B cell (primary cell): ENCODE data around the gene IPO5. TPM values are rescaled to one million over a fixed set of nuclear protein-coding genes. Genes with fewer than 3 reads are reported as not detected.

Experiments used
- ATAC-seq: fragments of 200-7000 bp; cut with Tn5 transposase; one replicate; pipeline ENCODE4 v1.10.0; 2021; ENCODE audit warnings: low read depth, mild to moderate bottlenecking, moderate number of reproducible peaks, moderate library complexity
- CTCF ChIA-PET: fragments of 350-600 bp; sonication (Branson Sonifier 250); formaldehyde crosslinking; loops from one replicate; lab custom pipeline; 2021; ENCODE audit warnings: antibody characterized with exemption, inconsistent platforms; lab: Charles Lee
- POLR2A ChIA-PET: fragments of 350-600 bp; sonication (Branson Sonifier 250); formaldehyde crosslinking; loops from one replicate; lab custom pipeline; 2021; ENCODE audit warnings: antibody characterized with exemption; lab: Charles Lee
- DNase-seq: peaks from one replicate; pipeline ENCODE4 v3.0.0; 2013
- H2AFZ ChIP-seq: 2 replicates; pipeline ENCODE4 v1.6.1; 2012; ENCODE audit warnings: mild to moderate bottlenecking, low read depth, low read length; ENCODE audit not compliant: insufficient read depth, poor library complexity, severe bottlenecking
- H3K27ac ChIP-seq, 2 donors: 1 replicate in 1 of 2; 2 replicates in 1 of 2; pipeline ENCODE4 v1.5.1; 2012 to 2013; ENCODE audit warnings: low read length in 2 of 2, mild to moderate bottlenecking in 2 of 2, moderate library complexity in 1 of 2
- H3K27me3 ChIP-seq, 4 experiments: fragments of 200-600 bp in 1 of 4; sonication (generic) in 1 of 4; replicated peaks in 1 of 4; 1 replicate in 2 of 4; 2 replicates in 2 of 4; pipeline versions ENCODE4 v1.6.1 to v1.7.0; 2013 to 2016; ENCODE audit warnings: low read length in 3 of 4, mild to moderate bottlenecking in 2 of 4, mixed read lengths in 1 of 4, moderate library complexity in 1 of 4; ENCODE audit not compliant: insufficient read depth in 4 of 4, control insufficient read depth in 3 of 4; ENCODE audit errors: control extremely low read depth in 1 of 4
- H3K36me3 ChIP-seq, 2 experiments: replicated peaks in 1 of 2; 1 replicate in 1 of 2; 2 replicates in 1 of 2; pipeline versions ENCODE4 v1.6.1 to v1.7.1; 2013; ENCODE audit warnings: low read length in 1 of 2; ENCODE audit not compliant: insufficient read depth in 2 of 2, control insufficient read depth in 1 of 2; ENCODE audit errors: control extremely low read depth in 1 of 2, extremely low read depth in 1 of 2
- H3K4me1 ChIP-seq, 2 donors: fragments of 200-600 bp in 1 of 2; sonication (generic) in 1 of 2; 1 replicate in 1 of 2; 2 replicates in 1 of 2; pipeline versions ENCODE4 v1.5.1 to v1.6.1; 2013 to 2017; ENCODE audit warnings: low read length in 2 of 2; ENCODE audit not compliant: control insufficient read depth in 2 of 2, insufficient read depth in 2 of 2
- H3K4me2 ChIP-seq: replicated peaks from 2 replicates; pipeline ENCODE3; 2012; ENCODE audit warnings: mild to moderate bottlenecking, low read depth, low read length; ENCODE audit not compliant: poor library complexity, severe bottlenecking
- H3K4me3 ChIP-seq, 5 experiments: fragments of 200-600 bp in 1 of 5; sonication (generic) in 1 of 5; 1 replicate in 3 of 5; 2 replicates in 2 of 5; pipeline versions ENCODE4 v1.5.1 to v1.7.0; 2011 to 2016; ENCODE audit warnings: low read length in 4 of 5, mild to moderate bottlenecking in 4 of 5, low read depth in 2 of 5, control low read depth in 1 of 5, moderate library complexity in 1 of 5; ENCODE audit not compliant: insufficient read depth in 1 of 5; ENCODE audit errors: control extremely low read depth in 1 of 5, extremely low read depth in 1 of 5
- H3K79me2 ChIP-seq: fragments of 200-600 bp; sonication (generic); one replicate; pipeline ENCODE4 v1.6.0; 2016; ENCODE audit warnings: low read length; ENCODE audit not compliant: control insufficient read depth, insufficient read depth
- H3K9ac ChIP-seq: fragments of 200-600 bp; sonication (generic); 2 replicates; pipeline ENCODE4 v1.6.1; 2017; ENCODE audit warnings: mild to moderate bottlenecking, low read length, moderate library complexity
- H3K9me3 ChIP-seq, 3 donors: one replicate each; pipeline versions ENCODE4 v1.6.1 to v1.7.1; 2013; ENCODE audit warnings: low read length in 2 of 3; ENCODE audit not compliant: control insufficient read depth in 2 of 3, insufficient read depth in 1 of 3; ENCODE audit errors: control extremely low read depth in 1 of 3
- H4K20me1 ChIP-seq: 2 replicates; pipeline ENCODE4 v1.6.0; 2012; ENCODE audit warnings: mild to moderate bottlenecking, low read length; ENCODE audit not compliant: insufficient read depth, control insufficient read depth, poor library complexity, severe bottlenecking
- H3K27ac Mint-ChIP-seq: one replicate; pipeline ENCODE4 v1.8.0; 2021; ENCODE audit warnings: mixed read lengths
- H3K27me3 Mint-ChIP-seq: one replicate; pipeline ENCODE4 v1.8.0; 2021; ENCODE audit warnings: mixed read lengths
- H3K4me1 Mint-ChIP-seq: one replicate; pipeline ENCODE4 v1.8.0; 2021; ENCODE audit warnings: mixed read lengths
- H3K4me3 Mint-ChIP-seq: one replicate; pipeline ENCODE4 v1.8.0; 2021; ENCODE audit warnings: mixed read lengths
- H3K9me3 Mint-ChIP-seq: one replicate; pipeline ENCODE4 v1.8.0; 2022; ENCODE audit warnings: mixed read lengths; ENCODE audit not compliant: insufficient read depth
- EZH2 ChIP-seq: IDR thresholded peaks from 2 replicates; pipeline ENCODE4 v1.6.1; 2012; ENCODE audit warnings: borderline replicate concordance, low read depth, mild to moderate bottlenecking, moderate library complexity, low read length; ENCODE audit not compliant: insufficient read depth, poor library complexity, severe bottlenecking
- WGBS: methylation state at CpG from one replicate; pipeline ENCODE4 v1.1.5; 2013; ENCODE audit warnings: missing lambda C conversion rate; ENCODE audit not compliant: insufficient coverage; 5-methylcytosine and 5-hydroxymethylcytosine counted together
- intact Hi-C: fragments of 100-400 bp; cut with micrococcal nuclease; formaldehyde crosslinking; loops from one replicate; pipeline ENCODE4 v1.10.0; 2022
- polyA plus RNA-seq: library from polyadenylated mRNA; depleted of rRNA; stranded (reverse); fragments of >200 nt; gene quantifications from 2 replicates; pipeline ENCODE4 v1.2.3, GENCODE V29; 2012
- total RNA-seq, 2 donors: library from RNA; stranded (reverse); fragments of 120-200 nt in 1 of 2; gene quantifications; 1 replicate in 1 of 2; 2 replicates in 1 of 2; pipeline versions ENCODE4 v1.2.3 to v1.2.4, GENCODE V29; 2013 to 2022
- TF ChIP-seq, protein P1 (sequence below): fragments of 200-600 bp; IDR thresholded peaks from one replicate; pipeline ENCODE4 v1.8.0; 2022; ENCODE audit warnings: antibody characterized with exemption, mild to moderate bottlenecking

The IPO5 gene
- total and polyA plus RNA-seq, 2 donors (not counting 1 experiment from before 2014, with no cell fraction given) = 25.9 to 76.4 TPM

DNA sequence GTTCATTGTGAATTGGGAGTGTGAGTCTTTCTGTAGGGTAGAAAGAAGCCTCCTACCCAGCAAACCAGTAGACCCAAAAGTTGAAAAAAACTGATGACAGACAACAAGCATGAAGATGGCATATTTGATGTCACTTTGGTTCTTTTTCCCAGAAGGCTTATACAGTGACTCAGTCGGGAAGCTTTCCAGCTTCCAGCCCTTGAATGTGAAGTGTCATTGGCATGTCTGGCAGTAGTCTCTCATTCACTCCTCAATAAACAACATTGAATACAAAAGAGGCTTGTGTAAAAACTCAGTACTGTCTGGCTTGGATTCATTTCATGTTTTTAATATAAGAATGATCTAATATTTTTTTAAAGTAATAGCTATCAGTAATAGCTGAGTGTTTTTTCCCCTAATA lies 68.7 kb downstream of the IPO5 start:
- H3K27me3 Mint-ChIP-seq = no peaks in the 10 kb centered on the region
- DNase-seq = no peak
- Histone ChIP-seq H3K4me1 (no peaks in the 10 kb centered on the region), H3K9ac (no peak overlapping the region), H3K36me3 (peaks cover 0 to 49% of the 10 kb centered on the region in 2 experiments), H3K27me3 (no peaks in the 10 kb centered on the region), H3K4me3 (no peak overlapping the region), H3K27ac (no peak overlapping the region), H2AFZ (no peak overlapping the region), H3K4me2 (no peak overlapping the region), H3K9me3 (no peaks in the 10 kb centered on the region), H3K79me2 (no peaks in the 10 kb centered on the region), H4K20me1 (no peaks in the 10 kb centered on the region)
- TF ChIP-seq, protein P1, sequence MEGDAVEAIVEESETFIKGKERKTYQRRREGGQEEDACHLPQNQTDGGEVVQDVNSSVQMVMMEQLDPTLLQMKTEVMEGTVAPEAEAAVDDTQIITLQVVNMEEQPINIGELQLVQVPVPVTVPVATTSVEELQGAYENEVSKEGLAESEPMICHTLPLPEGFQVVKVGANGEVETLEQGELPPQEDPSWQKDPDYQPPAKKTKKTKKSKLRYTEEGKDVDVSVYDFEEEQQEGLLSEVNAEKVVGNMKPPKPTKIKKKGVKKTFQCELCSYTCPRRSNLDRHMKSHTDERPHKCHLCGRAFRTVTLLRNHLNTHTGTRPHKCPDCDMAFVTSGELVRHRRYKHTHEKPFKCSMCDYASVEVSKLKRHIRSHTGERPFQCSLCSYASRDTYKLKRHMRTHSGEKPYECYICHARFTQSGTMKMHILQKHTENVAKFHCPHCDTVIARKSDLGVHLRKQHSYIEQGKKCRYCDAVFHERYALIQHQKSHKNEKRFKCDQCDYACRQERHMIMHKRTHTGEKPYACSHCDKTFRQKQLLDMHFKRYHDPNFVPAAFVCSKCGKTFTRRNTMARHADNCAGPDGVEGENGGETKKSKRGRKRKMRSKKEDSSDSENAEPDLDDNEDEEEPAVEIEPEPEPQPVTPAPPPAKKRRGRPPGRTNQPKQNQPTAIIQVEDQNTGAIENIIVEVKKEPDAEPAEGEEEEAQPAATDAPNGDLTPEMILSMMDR = no peak
- no peak for TF ChIP-seq EZH2
- no peak overlapping the region for H3K27ac Mint-ChIP-seq
- no peak overlapping the region for H3K4me3 Mint-ChIP-seq
- POLR2A ChIA-PET = no interaction called here
- intact Hi-C loops = no loop called here
- H3K9me3 Mint-ChIP-seq = no peaks in the 10 kb centered on the region
- WGBS = no CpG with 5 or more reads among the region's 1 CpG
- no peaks in the 10 kb centered on the region for H3K4me1 Mint-ChIP-seq
- ATAC-seq = no peak
- CTCF ChIA-PET = no interaction called here

DNA sequence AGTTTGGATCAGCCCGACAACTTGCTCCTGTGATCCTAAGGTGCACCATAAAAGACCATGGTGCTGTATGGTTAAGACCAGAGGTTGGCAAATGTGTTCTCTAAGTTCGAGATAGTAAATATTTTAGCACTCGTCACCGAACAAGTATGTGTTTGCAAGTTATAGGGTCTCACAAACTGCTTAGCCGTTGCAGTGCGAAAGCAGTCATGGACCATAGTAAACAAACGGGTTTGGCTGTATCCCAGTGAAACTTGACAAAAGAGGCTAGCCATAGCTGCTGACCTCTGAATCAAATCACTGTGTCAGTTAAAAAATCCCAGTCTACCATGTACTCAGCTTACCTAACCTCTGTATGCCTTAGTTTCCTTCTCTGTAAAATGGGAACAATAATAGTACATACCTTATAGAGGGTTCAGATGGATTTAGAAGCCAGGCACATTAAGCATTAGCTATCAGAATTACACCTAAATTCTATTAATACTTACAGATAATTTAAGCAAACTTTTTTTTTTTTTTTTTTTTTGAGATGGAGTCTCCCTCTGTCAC lies 72.1 kb downstream of the IPO5 start:
- no peaks in the 10 kb centered on the region for H4K20me1 ChIP-seq
- no peak overlapping the region for H3K27ac Mint-ChIP-seq
- no peaks in the 10 kb centered on the region for H3K27me3 ChIP-seq
- no peaks in the 10 kb centered on the region for H3K9me3 Mint-ChIP-seq
- DNase-seq = no peak
- H2AFZ ChIP-seq = no peak overlapping the region
- no peaks in the 10 kb centered on the region for H3K9me3 ChIP-seq
- no peak overlapping the region for H3K4me3 Mint-ChIP-seq
- intact Hi-C loops = no loop called here
- POLR2A ChIA-PET = no interaction called here
- no peaks in the 10 kb centered on the region for H3K27me3 Mint-ChIP-seq
- ATAC-seq = no peak
- H3K4me2 ChIP-seq = no peak overlapping the region
- peaks cover 0 to 24% of the 10 kb centered on the region in 2 experiments for H3K36me3 ChIP-seq
- no peaks in the 10 kb centered on the region for H3K4me1 Mint-ChIP-seq
- no peak overlapping the region for H3K9ac ChIP-seq
- WGBS = 98% methylated on average over 7 of the region's 7 CpGs
- no peak overlapping the region for H3K4me3 ChIP-seq
- no peaks in the 10 kb centered on the region for H3K79me2 ChIP-seq
- H3K4me1 ChIP-seq = no peaks in the 10 kb centered on the region
- TF ChIP-seq, protein P1 = no peak
- no peak for TF ChIP-seq EZH2
- CTCF ChIA-PET = no interaction called here
- no peak overlapping the region for H3K27ac ChIP-seq
